GM12801 (cell line): ENCODE data around the gene DLGAP4.

Source experiments
- CTCF ChIP-seq: IDR thresholded peaks from one replicate; pipeline ENCODE4 v1.5.1; 2011; ENCODE audit warnings: control low read depth; ENCODE audit not compliant: insufficient read length; ENCODE audit errors: extremely low read depth

DLGAP4 gene

DNA sequence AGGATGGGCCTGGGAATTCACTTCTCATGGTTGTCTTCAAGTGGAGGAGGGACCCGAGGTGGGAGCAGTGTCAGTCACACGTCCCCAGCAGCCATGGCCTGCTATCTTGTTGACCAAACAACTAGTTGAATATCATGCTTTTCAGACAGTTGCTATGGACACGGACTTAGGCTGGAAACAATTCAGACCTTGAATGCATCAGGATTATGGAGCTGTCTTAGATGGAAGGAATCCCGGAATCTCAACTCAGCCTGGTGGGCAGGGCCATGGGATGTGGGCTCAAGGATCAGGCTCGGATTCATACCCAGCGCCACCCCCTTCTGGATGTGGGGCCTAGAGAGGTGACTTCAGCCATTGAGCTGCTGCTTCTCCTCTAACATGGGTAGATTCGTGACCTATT lies 112.6 kb downstream of the DLGAP4 start:
- no peak for TF ChIP-seq CTCF

DNA sequence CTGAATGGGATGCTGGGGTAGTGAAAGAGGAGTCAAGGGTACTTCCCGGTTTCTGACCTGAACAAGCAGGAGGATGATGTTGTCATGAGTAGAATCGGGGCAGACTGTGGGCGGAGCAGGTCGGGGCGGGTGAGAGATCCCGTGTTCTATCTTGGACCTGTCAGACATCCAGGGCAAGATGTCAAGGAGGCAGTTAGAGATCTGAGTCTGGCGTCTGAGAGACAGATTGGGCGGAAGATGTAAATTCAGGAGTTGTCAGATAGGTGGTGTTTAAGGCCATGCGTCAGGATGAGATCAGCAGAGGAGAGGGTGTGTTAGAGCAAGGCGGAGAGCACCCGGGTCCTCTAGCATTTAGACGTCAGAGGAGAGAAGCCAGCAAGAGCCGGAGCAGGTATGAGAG lies 115.5 kb downstream of the DLGAP4 start:
- no peak for TF ChIP-seq CTCF

DNA sequence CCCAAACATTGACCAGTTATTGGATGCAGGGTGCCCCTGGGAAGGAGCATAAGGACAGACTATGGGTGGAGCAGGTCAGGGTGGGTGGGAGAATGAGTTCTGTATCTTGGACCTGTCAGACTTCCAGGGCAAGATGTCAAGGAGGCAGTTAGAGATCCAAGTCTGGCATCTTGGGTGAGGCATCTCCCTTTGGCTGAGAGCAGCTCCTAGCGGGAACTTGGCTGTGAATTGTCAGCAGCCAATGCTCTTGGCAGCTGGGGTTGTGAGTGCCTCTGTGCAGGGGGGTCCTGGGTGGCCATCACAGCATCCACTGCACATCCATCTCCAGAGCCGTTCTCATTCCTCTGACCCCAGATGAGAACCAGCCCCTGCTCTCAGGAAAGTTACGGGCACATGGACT lies 118.2 kb downstream of the DLGAP4 start:
- TF ChIP-seq CTCF, result no peak

- no peak for TF ChIP-seq CTCF
Measured at GRCh38 chr20:36425166-36425565, 119.0 kb downstream of the DLGAP4 start.

DNA sequence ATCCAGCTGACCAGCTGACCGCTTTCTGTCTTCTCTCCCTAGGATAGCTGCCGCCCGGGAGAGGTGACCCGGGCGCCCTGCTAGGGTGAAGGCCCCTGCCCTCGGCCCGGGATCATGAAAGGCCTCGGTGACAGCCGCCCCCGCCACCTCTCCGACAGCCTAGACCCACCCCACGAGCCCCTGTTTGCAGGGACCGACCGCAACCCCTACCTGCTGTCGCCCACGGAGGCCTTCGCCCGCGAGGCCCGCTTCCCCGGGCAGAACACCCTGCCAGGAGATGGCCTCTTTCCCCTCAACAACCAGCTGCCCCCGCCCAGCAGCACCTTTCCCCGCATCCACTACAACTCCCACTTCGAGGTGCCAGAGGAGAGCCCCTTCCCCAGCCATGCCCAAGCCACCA lies 125.5 kb downstream of the DLGAP4 start:
- no peak for TF ChIP-seq CTCF

DNA sequence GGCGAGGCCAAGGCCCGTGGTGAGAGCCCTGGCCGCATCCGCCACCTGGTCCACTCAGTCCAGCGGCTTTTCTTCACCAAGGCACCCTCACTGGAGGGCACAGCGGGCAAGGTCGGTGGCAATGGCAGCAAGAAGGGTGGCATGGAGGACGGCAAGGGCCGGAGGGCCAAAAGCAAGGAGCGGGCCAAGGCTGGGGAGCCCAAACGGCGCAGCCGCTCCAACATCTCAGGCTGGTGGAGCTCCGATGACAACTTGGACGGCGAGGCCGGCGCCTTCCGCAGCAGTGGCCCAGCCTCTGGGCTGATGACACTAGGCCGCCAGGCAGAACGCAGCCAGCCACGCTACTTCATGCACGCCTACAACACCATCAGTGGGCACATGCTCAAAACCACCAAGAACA lies 126.0 kb downstream of the DLGAP4 start:
- TF ChIP-seq CTCF, result no peak

DNA sequence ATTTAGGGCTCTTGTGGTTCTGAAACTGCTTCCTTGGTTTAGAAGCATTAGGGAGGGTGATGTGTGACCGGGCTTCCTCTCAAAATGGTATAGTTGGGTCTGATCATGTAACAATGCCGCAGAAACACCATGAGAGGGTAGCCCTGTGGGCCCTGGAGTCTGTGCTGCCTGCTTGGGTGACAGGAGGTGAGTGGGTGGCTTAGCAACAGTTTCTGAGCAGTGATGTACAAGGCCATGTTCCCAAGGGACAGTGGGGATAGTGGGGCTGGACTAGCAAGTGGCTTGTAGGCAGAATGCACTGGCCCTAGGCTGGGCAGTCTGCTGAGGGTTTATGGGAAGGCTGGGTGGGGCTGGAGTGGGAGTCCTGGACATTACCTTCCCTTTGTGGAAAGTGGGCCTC lies 128.2 kb downstream of the DLGAP4 start:
- no peak for TF ChIP-seq CTCF

DNA sequence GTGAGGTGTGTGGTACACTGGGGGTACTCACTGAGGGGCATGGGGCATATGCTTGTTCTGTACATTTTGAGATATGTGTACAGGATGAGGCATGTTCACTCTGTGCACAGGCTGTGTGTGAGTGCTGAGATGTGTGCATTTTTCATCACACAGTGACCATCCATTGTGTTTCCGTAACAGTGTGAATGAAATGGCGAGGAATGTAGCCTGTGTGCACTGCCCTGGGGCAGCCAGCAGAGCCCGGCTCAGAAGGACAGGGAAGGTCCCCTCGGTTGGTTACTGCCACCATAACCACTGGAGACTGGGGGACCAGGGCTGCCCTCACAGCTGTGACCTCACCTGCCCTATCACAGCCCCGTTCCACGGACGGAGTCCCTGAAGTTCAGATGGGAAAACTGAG lies 129.0 kb downstream of the DLGAP4 start:
- TF ChIP-seq CTCF, result no peak
